Activated naive CD4-positive, alpha-beta T cell treated with anti-CD3 and anti-CD28 coated beads, Interleukin-2, amount 50 U/mL, for 72 hours (primary cell): ENCODE results near the gene STON1. TPM values are rescaled to one million over a fixed set of nuclear protein-coding genes. Genes with fewer than 3 reads are reported as not detected.
"Not testable (repeated sequence)": the region's sequence is repeated elsewhere in the genome, so short reads cannot be mapped to it uniquely, and the experiment has no call there.

Experiments
- ATAC-seq, 2 donors: fragments of 150-1000 bp; cut with Tn5 transposase; 2 replicates each; pipeline ENCODE4 v1.10.0; 2021; ENCODE audit warnings: mild to moderate bottlenecking in 2 of 2, moderate library complexity in 2 of 2
- DNase-seq, 2 donors: peaks; one replicate each; pipeline ENCODE4 v3.0.0; 2021 to 2022; ENCODE audit warnings: low spot score in 2 of 2
- H3K27ac Mint-ChIP-seq, 2 donors: one replicate each; pipeline ENCODE4 v1.8.0; 2022; ENCODE audit warnings: mild to moderate bottlenecking in 2 of 2, mixed read lengths in 2 of 2
- H3K36me3 Mint-ChIP-seq, 2 donors: one replicate each; pipeline ENCODE4 v1.8.0; 2022; ENCODE audit warnings: mixed read lengths in 2 of 2
- H3K9me3 Mint-ChIP-seq, 2 donors: one replicate each; pipeline ENCODE4 v1.8.0; 2022; ENCODE audit warnings: mixed read lengths in 2 of 2
- total RNA-seq, 2 donors: library from RNA; stranded (reverse); gene quantifications; one replicate each; pipeline ENCODE4 v1.2.3, GENCODE V29; 2022

Gene STON1
- total RNA-seq, 2 donors from 2014 or later, result 0.27 to 2.4 TPM

DNA sequence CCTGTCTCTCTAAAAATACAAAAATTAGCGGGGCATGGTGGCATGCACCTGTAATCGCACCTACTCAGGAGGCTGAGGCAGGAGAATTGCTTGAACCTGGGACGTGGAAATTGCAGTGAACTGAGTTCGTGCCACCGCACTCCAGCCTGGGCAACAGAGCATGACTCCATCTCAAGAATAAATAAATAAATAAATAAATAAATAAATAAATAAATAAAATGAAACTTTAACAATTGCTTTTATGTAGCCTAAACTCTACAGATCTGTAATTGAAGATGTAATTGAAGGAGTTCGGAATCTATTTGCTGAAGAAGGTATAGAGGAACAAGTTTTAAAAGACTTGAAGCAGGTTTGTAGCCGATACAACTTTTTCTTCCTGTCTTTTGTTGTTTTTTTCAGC lies 90.7 kb downstream of the STON1 start:
- Mint-ChIP-seq H3K36me3 (peaks cover 0 to 4% of the 10 kb centered on the region in 2 donors), H3K27ac (no peak overlapping the region), H3K9me3 (no peaks in the 10 kb centered on the region)
- ATAC-seq (no peak), DNase-seq (no peak)

- not testable (repeated sequence) for H3K27ac Mint-ChIP-seq, H3K36me3 Mint-ChIP-seq, ATAC-seq, DNase-seq, H3K9me3 Mint-ChIP-seq
Observed at GRCh38 chr2:48622691-48623090, 92.7 kb downstream of the STON1 start.

GRCh38 chr2:48624696-48625095 lies 94.7 kb downstream of the STON1 start:
- DNase-seq (no peak), ATAC-seq (no peak)
- Mint-ChIP-seq H3K27ac (no peak overlapping the region), H3K36me3 (no peaks in the 10 kb centered on the region), H3K9me3 (peaks cover 0 to 4% of the 10 kb centered on the region in 2 donors)

GRCh38 chr2:48626047-48626446 lies 96.1 kb downstream of the STON1 start:
- no peak for DNase-seq
- H3K9me3 Mint-ChIP-seq, result peaks cover 0 to 4% of the 10 kb centered on the region in 2 donors
- no peak overlapping the region for H3K27ac Mint-ChIP-seq
- no peak for ATAC-seq
- no peaks in the 10 kb centered on the region for H3K36me3 Mint-ChIP-seq

GRCh38 chr2:48633143-48633542 lies 103.2 kb downstream of the STON1 start:
- no peak for ATAC-seq
- Mint-ChIP-seq H3K9me3 (peaks cover 5 to 6% of the 10 kb centered on the region in 2 donors), H3K36me3 (no peaks in the 10 kb centered on the region), H3K27ac (no peak overlapping the region)
- no peak for DNase-seq

DNA sequence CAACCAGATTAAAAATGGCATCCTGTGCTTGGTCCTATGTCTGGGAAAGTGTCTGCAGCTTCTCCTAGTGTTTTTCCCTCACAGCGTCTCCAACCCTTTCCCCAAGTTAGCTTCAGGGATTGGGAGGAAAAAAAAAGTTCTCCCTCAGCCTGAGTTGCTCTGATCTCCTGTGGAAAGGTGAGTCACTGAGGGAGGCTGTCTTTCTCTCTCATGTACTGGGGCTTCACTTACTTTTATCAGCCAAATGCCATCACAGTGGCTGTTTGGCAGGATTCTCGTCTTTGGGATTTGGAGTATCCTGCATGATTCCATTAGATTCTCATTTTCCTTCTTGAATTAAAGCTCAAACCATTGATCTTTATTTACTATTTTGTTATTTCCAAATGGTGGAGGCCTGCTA lies 105.8 kb downstream of the STON1 start:
- Mint-ChIP-seq H3K9me3 (peaks cover 5 to 6% of the 10 kb centered on the region in 2 donors), H3K36me3 (no peaks in the 10 kb centered on the region), H3K27ac (no peak overlapping the region)
- DNase-seq (no peak), ATAC-seq (no peak)

- DNase-seq (no peak), ATAC-seq (no peak)
- Mint-ChIP-seq H3K27ac (no peak overlapping the region), H3K9me3 (peaks cover 5 to 6% of the 10 kb centered on the region in 2 donors), H3K36me3 (no peaks in the 10 kb centered on the region)
Observed at GRCh38 chr2:48638261-48638660, 108.3 kb downstream of the STON1 start.

Other genes with a start within 250 kb of the STON1 start
- gene FOXN2, start 215.5 kb upstream of the STON1 start, total RNA-seq, result 10 to 100 TPM; 40.4 to 43.8 TPM
- gene PPP1R21, start 89.4 kb upstream of the STON1 start, total RNA-seq, result 10 to 100 TPM; 20.7 to 36.0 TPM
- gene GTF2A1L, start 87.7 kb downstream of the STON1 start, total RNA-seq, result not detected
- gene LHCGR, start 225.6 kb downstream of the STON1 start, total RNA-seq, result not detected